ENCODE data around the gene DNPH1. TPM values are rescaled to one million over a fixed set of nuclear protein-coding genes. Genes with fewer than 3 reads are reported as not detected.

The DNPH1 gene
- polyA plus RNA-seq, 3 donors = 31.9 to 55.4 (median 42.7) TPM

- no peaks in the 10 kb centered on the region for H3K9me3 ChIP-seq (replicated peaks in 1 of 2; ENCODE audit: control insufficient read depth in 1 of 2, insufficient read depth in 1 of 2, low read length in 2 of 2)
- no peaks in the 10 kb centered on the region for H3K9me3 Mint-ChIP-seq
- H4K20me1 ChIP-seq (ENCODE audit: insufficient read depth, low read length) = no peaks in the 10 kb centered on the region
- no peaks in the 10 kb centered on the region for H3K36me3 Mint-ChIP-seq
- no peak for TF ChIP-seq CTCF (IDR thresholded peaks at IDR 0.05)
- H3K27ac ChIP-seq (ENCODE audit: low read depth in 1 of 2, low read length in 2 of 2) = no peak overlapping the region
- H3K79me2 ChIP-seq (ENCODE audit: insufficient read depth, low read length) = no peaks in the 10 kb centered on the region
- H3K36me3 ChIP-seq (replicated peaks in 1 of 2; ENCODE audit: control insufficient read depth in 1 of 2, insufficient read depth in 2 of 2, low read length in 2 of 2) = no peaks in the 10 kb centered on the region
- H3K4me2 ChIP-seq (replicated peaks; ENCODE audit: extremely low read depth, low read length, poor library complexity, severe bottlenecking) = no peak overlapping the region
- H3K27ac Mint-ChIP-seq = peak overlapping the region in 1 of 7 donors; percentile 66
- no peaks in the 10 kb centered on the region for H3K4me1 ChIP-seq (ENCODE audit: control insufficient read depth in 1 of 2, insufficient read depth in 2 of 2, low read length in 2 of 2)
- H2AFZ ChIP-seq (ENCODE audit: insufficient read depth, low read depth, low read length, poor library complexity, severe bottlenecking) = no peak overlapping the region
- H3K9ac ChIP-seq (ENCODE audit: insufficient read depth, low read length, poor library complexity, severe bottlenecking) = no peak overlapping the region
- H3K4me1 Mint-ChIP-seq = no peaks in the 10 kb centered on the region
- DNase-seq = no peak
- peaks cover 18 to 23% (median 22%) of the 10 kb centered on the region in 3 donors for H3K27me3 Mint-ChIP-seq (ENCODE audit: low read depth in 3 of 3)
- 93% methylated on average over 8 of the region's 12 CpGs for WGBS (ENCODE audit: insufficient coverage)
- no peak overlapping the region for H3K4me3 Mint-ChIP-seq
- no peak overlapping the region for H3K4me3 ChIP-seq (replicated peaks in 1 of 3; ENCODE audit: low read depth in 2 of 3, low read length in 3 of 3)
- peaks cover 0 to 9% of the 10 kb centered on the region in 2 donors for H3K27me3 ChIP-seq (ENCODE audit: control insufficient read depth in 2 of 2, insufficient read depth in 2 of 2, low read length in 2 of 2)
- intact Hi-C loops (cut with micrococcal nuclease) = no loop called here
Measured at GRCh38 chr6:43257367-43258145, 28.3 kb upstream of the DNPH1 start.

GRCh38 chr6:43256670-43257366 is 27.5 kb upstream of the DNPH1 start:
- Histone ChIP-seq H4K20me1 (ENCODE audit: insufficient read depth, low read length) (no peaks in the 10 kb centered on the region), H3K36me3 (replicated peaks in 1 of 2; ENCODE audit: control insufficient read depth in 1 of 2, insufficient read depth in 2 of 2, low read length in 2 of 2) (no peaks in the 10 kb centered on the region), H3K79me2 (ENCODE audit: insufficient read depth, low read length) (no peaks in the 10 kb centered on the region), H2AFZ (ENCODE audit: insufficient read depth, low read depth, low read length, poor library complexity, severe bottlenecking) (no peak overlapping the region), H3K9me3 (replicated peaks in 1 of 2; ENCODE audit: control insufficient read depth in 1 of 2, insufficient read depth in 1 of 2, low read length in 2 of 2) (no peaks in the 10 kb centered on the region), H3K4me2 (replicated peaks; ENCODE audit: extremely low read depth, low read length, poor library complexity, severe bottlenecking) (no peak overlapping the region), H3K27ac (ENCODE audit: low read depth in 1 of 2, low read length in 2 of 2) (no peak overlapping the region), H3K27me3 (ENCODE audit: control insufficient read depth in 2 of 2, insufficient read depth in 2 of 2, low read length in 2 of 2) (peaks cover 0 to 16% of the 10 kb centered on the region in 2 donors), H3K4me3 (replicated peaks in 1 of 3; ENCODE audit: low read depth in 2 of 3, low read length in 3 of 3) (no peak overlapping the region), H3K4me1 (ENCODE audit: control insufficient read depth in 1 of 2, insufficient read depth in 2 of 2, low read length in 2 of 2) (no peaks in the 10 kb centered on the region), H3K9ac (ENCODE audit: insufficient read depth, low read length, poor library complexity, severe bottlenecking) (no peak overlapping the region)
- Mint-ChIP-seq H3K9me3 (no peaks in the 10 kb centered on the region), H3K4me1 (no peaks in the 10 kb centered on the region), H3K27me3 (ENCODE audit: low read depth in 3 of 3) (peaks cover 26 to 29% (median 28%) of the 10 kb centered on the region in 3 donors), H3K27ac (no peak overlapping the region), H3K4me3 (peak overlapping the region in 1 of 2 donors; percentile 28), H3K36me3 (no peaks in the 10 kb centered on the region)
- intact Hi-C loops (cut with micrococcal nuclease) = no loop called here
- no peak for DNase-seq
- WGBS (ENCODE audit: insufficient coverage) = 90% methylated on average over 5 of the region's 9 CpGs
- no peak for TF ChIP-seq CTCF (IDR thresholded peaks at IDR 0.05)
